Vein endothelial cell (primary cell): ENCODE results near the gene PHPT1. TPM values are rescaled to one million over a fixed set of nuclear protein-coding genes. Genes with fewer than 3 reads are reported as not detected.

ENCODE experiments used
- small RNA-seq: library from RNA; depleted of rRNA; stranded (forward); fragments of <200 nt; gene quantifications from one replicate; pipeline ENCODE3, GENCODE V24; 2012
- total RNA-seq: library from RNA; depleted of rRNA; stranded (reverse); fragments of >200 nt; gene quantifications from 2 replicates; pipeline ENCODE4 v1.2.3, GENCODE V29; 2012

The PHPT1 gene
- total RNA-seq, result 77.7 and 106 TPM in 2 replicates

GRCh38 chr9:136849038-136849959 lies at the start of gene PHPT1:
TSS of gene PHPT1 (plus strand) at chr9:136849409. CDS start at chr9:136849431, 22 bp downstream.

GRCh38 chr9:136807281-136808074 lies 41.7 kb upstream of the PHPT1 start, which contains the start of gene RABL6:
TSS of gene RABL6 (plus strand) at chr9:136807948. CDS start at chr9:136808197, 249 bp downstream.

GRCh38 chr9:136842380-136842948 lies 6.7 kb upstream of the PHPT1 start, which contains the start of gene AJM1:
TSS of gene AJM1 (plus strand) at chr9:136842478. CDS start at chr9:136844415, 1,937 bp downstream.

GRCh38 chr9:136851941-136852663 lies 2.9 kb downstream of the PHPT1 start, which contains the start of gene MAMDC4:
TSS of gene MAMDC4 (plus strand) at chr9:136852346. CDS start at chr9:136852417, 71 bp downstream.

GRCh38 chr9:136885950-136886578 lies 36.9 kb downstream of the PHPT1 start, which contains the start of gene TRAF2:
TSS of gene TRAF2 (plus strand) at chr9:136886516. CDS start at chr9:136898741, 12,225 bp downstream.

Small RNAs within 50 kb of the gene (small RNA-seq; reads per million reads assigned to genes)
- gene AL355987.2, result not detected
- gene MIR4292, result not detected
- 0.24 reads per million for gene MIR4479

Other genes with a start within 250 kb of the PHPT1 start
- gene EGFL7, start 186.5 kb upstream of the PHPT1 start, total RNA-seq, result 566 and 825 TPM in 2 replicates
- 61.9 and 73.2 TPM in 2 replicates for gene AGPAT2, start 162.0 kb upstream of the PHPT1 start, total RNA-seq
- 182 and 234 TPM in 2 replicates for gene DIPK1B, start 136.8 kb upstream of the PHPT1 start, total RNA-seq
- gene LCN10, start 106.5 kb upstream of the PHPT1 start, total RNA-seq, result not detected in 2 replicates
- 0.33 TPM in 1 of 2 replicates, not detected in the other for gene LCN6, start 100.9 kb upstream of the PHPT1 start, total RNA-seq
- not detected in 2 replicates for gene LCN8, start 91.2 kb upstream of the PHPT1 start, total RNA-seq
- not detected in 2 replicates for gene LCN15, start 84.9 kb upstream of the PHPT1 start, total RNA-seq
- gene TMEM141, start 58.1 kb upstream of the PHPT1 start, total RNA-seq, result 51.0 and 63.0 TPM in 2 replicates
- 0.19 and 0.65 TPM in 2 replicates for gene CCDC183, start 53.1 kb upstream of the PHPT1 start, total RNA-seq
- gene RABL6, start 41.5 kb upstream of the PHPT1 start, total RNA-seq, result 94.1 and 98.4 TPM in 2 replicates
- 0.65 and 0.67 TPM in 2 replicates for gene AJM1, start 6.9 kb upstream of the PHPT1 start, total RNA-seq
- gene MAMDC4, start 2.9 kb downstream of the PHPT1 start, total RNA-seq, result 0.98 and 1.4 TPM in 2 replicates
- gene EDF1, start 16.9 kb downstream of the PHPT1 start, total RNA-seq, result 253 and 286 TPM in 2 replicates
- gene TRAF2, start 37.1 kb downstream of the PHPT1 start, total RNA-seq, result 11.8 and 13.9 TPM in 2 replicates
- gene FBXW5, start 95.3 kb downstream of the PHPT1 start, total RNA-seq, result 180 and 181 TPM in 2 replicates
- gene C8G, start 95.8 kb downstream of the PHPT1 start, total RNA-seq, result 0.33 and 0.76 TPM in 2 replicates
- 0.29 TPM in 1 of 2 replicates, not detected in the other for gene LCN12, start 102.9 kb downstream of the PHPT1 start, total RNA-seq
- gene PTGDS, start 128.1 kb downstream of the PHPT1 start, total RNA-seq, result not detected in 2 replicates
- gene LCNL1, start 133.6 kb downstream of the PHPT1 start, total RNA-seq, result not detected in 2 replicates
- gene PAXX, start 143.0 kb downstream of the PHPT1 start, total RNA-seq, result 14.6 and 19.6 TPM in 2 replicates
- 0.29 and 0.33 TPM in 2 replicates for gene CLIC3, start 147.2 kb downstream of the PHPT1 start, total RNA-seq
- gene ABCA2, start 178.8 kb downstream of the PHPT1 start, total RNA-seq, result 12.4 and 18.6 TPM in 2 replicates
- gene FUT7, start 182.7 kb downstream of the PHPT1 start, total RNA-seq, result not detected in 2 replicates
- gene NPDC1, start 196.8 kb downstream of the PHPT1 start, total RNA-seq, result 52.6 and 64.7 TPM in 2 replicates
- not detected in 2 replicates for gene ENTPD2, start 204.7 kb downstream of the PHPT1 start, total RNA-seq
- 11.1 and 14.7 TPM in 2 replicates for gene SAPCD2, start 221.1 kb downstream of the PHPT1 start, total RNA-seq
- 19.9 and 21.5 TPM in 2 replicates for gene UAP1L1, start 228.1 kb downstream of the PHPT1 start, total RNA-seq
- gene MAN1B1, start 237.6 kb downstream of the PHPT1 start, total RNA-seq, result 65.8 and 69.2 TPM in 2 replicates